HT-29 (cell line): ENCODE measurements around the gene VAV2. TPM values are rescaled to one million over a fixed set of nuclear protein-coding genes. Genes with fewer than 3 reads are reported as not detected.
"Not testable (repeated sequence)": the region's sequence is repeated elsewhere in the genome, so short reads cannot be mapped to it uniquely, and the experiment has no call there.

ENCODE experiments used
- DNase-seq: peaks from one replicate; pipeline ENCODE4 v3.0.0-alpha.2; 2015; ENCODE audit warnings: low spot score
- total RNA-seq: library from RNA; depleted of rRNA; stranded (reverse); fragments of >200 nt; shearing (Covaris generic); gene quantifications from 2 replicates; pipeline ENCODE4 v1.2.3, GENCODE V29; 2014

Gene VAV2
- total RNA-seq, 1 experiment from 2014 or later: 20.3 TPM

- no peak for DNase-seq
Observed at GRCh38 chr9:133769511-133770075, 222.5 kb downstream of the VAV2 start.

- DNase-seq: no peak
Observed at GRCh38 chr9:133768859-133769510, 223.1 kb downstream of the VAV2 start.

GRCh38 chr9:133768371-133768858, 223.7 kb downstream of the VAV2 start:
- DNase-seq: no peak

GRCh38 chr9:133767625-133768024, 224.5 kb downstream of the VAV2 start:
- DNase-seq: no peak

GRCh38 chr9:133767008-133767407, 225.1 kb downstream of the VAV2 start:
- no peak for DNase-seq

GRCh38 chr9:133766234-133766633, 225.9 kb downstream of the VAV2 start:
- DNase-seq: not testable (repeated sequence)

GRCh38 chr9:133763272-133764183, 228.6 kb downstream of the VAV2 start:
- no peak for DNase-seq

GRCh38 chr9:133762488-133763271, 229.4 kb downstream of the VAV2 start:
- no peak for DNase-seq

- DNase-seq: no peak
Observed at GRCh38 chr9:133761641-133762248, 230.4 kb downstream of the VAV2 start.

- no peak for DNase-seq
Observed at GRCh38 chr9:133760713-133761290, 231.3 kb downstream of the VAV2 start.

- DNase-seq: no peak
Observed at GRCh38 chr9:133759946-133760345, 232.2 kb downstream of the VAV2 start.

GRCh38 chr9:133759146-133759900, 232.8 kb downstream of the VAV2 start:
- no peak for DNase-seq

GRCh38 chr9:133758228-133758627, 233.9 kb downstream of the VAV2 start:
- DNase-seq: no peak

GRCh38 chr9:133754688-133755227, 237.4 kb downstream of the VAV2 start:
- DNase-seq: no peak

- DNase-seq: no peak
Observed at GRCh38 chr9:133754187-133754586, 237.9 kb downstream of the VAV2 start.

- no peak for DNase-seq
Observed at GRCh38 chr9:133752739-133753446, 239.2 kb downstream of the VAV2 start.

- no peak for DNase-seq
Observed at GRCh38 chr9:133750982-133751649, 241.0 kb downstream of the VAV2 start.

- no peak for DNase-seq
Observed at GRCh38 chr9:133747309-133747708, 244.8 kb downstream of the VAV2 start.
